HFFc6 (cell line): Measurements from ENCODE around the gene SERP2. TPM values are rescaled to one million over a fixed set of nuclear protein-coding genes. Genes with fewer than 3 reads are reported as not detected.

ENCODE experiments used
- DNase-seq: peaks from one replicate; pipeline ENCODE4 v3.0.0-alpha.2; 2018
- H3K27ac Mint-ChIP-seq: 2 replicates; pipeline ENCODE4 v1.8.0; 2020; ENCODE audit warnings: mild to moderate bottlenecking, mixed read lengths
- H3K27me3 Mint-ChIP-seq: 2 replicates; pipeline ENCODE4 v1.8.0; 2021; ENCODE audit warnings: mild to moderate bottlenecking, moderate library complexity, mixed read lengths; ENCODE audit not compliant: insufficient read depth
- H3K36me3 Mint-ChIP-seq: 2 replicates; pipeline ENCODE4 v1.8.0; 2021; ENCODE audit warnings: low read depth, mixed read lengths
- H3K4me1 Mint-ChIP-seq: 2 replicates; pipeline ENCODE4 v1.8.0; 2020; ENCODE audit warnings: low read depth, mixed read lengths
- H3K4me3 Mint-ChIP-seq: 2 replicates; pipeline ENCODE4 v1.8.0; 2020; ENCODE audit warnings: mild to moderate bottlenecking, moderate library complexity, mixed read lengths
- H3K9me3 Mint-ChIP-seq: 2 replicates; pipeline ENCODE4 v1.8.0; 2020; ENCODE audit warnings: mild to moderate bottlenecking, mixed read lengths
- CTCF ChIP-seq: fragments of 200-600 bp; sonication (generic); IDR thresholded peaks from 2 replicates; pipeline ENCODE4 v1.5.0; 2021; ENCODE audit warnings: antibody characterized with exemption, mild to moderate bottlenecking
- total RNA-seq, 6 experiments: library from RNA; stranded (reverse); fragmentation: NEBNext Ultra II Directional; extraction: Animal tissue kit (Norgen Biotek cat#: 25700); gene quantifications; 2 replicates in 1 of 6; 3 replicates in 5 of 6; pipeline ENCODE4 v1.2.3, GENCODE V29; 2021

The SERP2 gene
- total RNA-seq, 6 experiments from 2014 or later = 1.4 to 2.5 (median 2.1) TPM

- H3K36me3 Mint-ChIP-seq = no peaks in the 10 kb centered on the region
- DNase-seq = no peak
- H3K27ac Mint-ChIP-seq = no peak overlapping the region
- peaks cover 12% of the 10 kb centered on the region for H3K27me3 Mint-ChIP-seq
- TF ChIP-seq CTCF = no peak
- no peak overlapping the region for H3K4me3 Mint-ChIP-seq
- H3K4me1 Mint-ChIP-seq = no peaks in the 10 kb centered on the region
- no peaks in the 10 kb centered on the region for H3K9me3 Mint-ChIP-seq
Observed at GRCh38 chr13:44354884-44355283, 18.7 kb upstream of the SERP2 start.

GRCh38 chr13:44355621-44356020 lies 18.0 kb upstream of the SERP2 start:
- H3K9me3 Mint-ChIP-seq = no peaks in the 10 kb centered on the region
- no peak for DNase-seq
- no peak for TF ChIP-seq CTCF
- peaks cover 12% of the 10 kb centered on the region for H3K27me3 Mint-ChIP-seq
- H3K4me1 Mint-ChIP-seq = peaks cover 5% of the 10 kb centered on the region
- no peak overlapping the region for H3K4me3 Mint-ChIP-seq
- H3K27ac Mint-ChIP-seq = no peak overlapping the region
- H3K36me3 Mint-ChIP-seq = no peaks in the 10 kb centered on the region

GRCh38 chr13:44359983-44360375 lies 13.6 kb upstream of the SERP2 start:
- H3K9me3 Mint-ChIP-seq = no peaks in the 10 kb centered on the region
- no peak overlapping the region for H3K27ac Mint-ChIP-seq
- H3K4me1 Mint-ChIP-seq = peaks cover 22% of the 10 kb centered on the region
- H3K4me3 Mint-ChIP-seq = no peak overlapping the region
- no peak for DNase-seq
- no peak for TF ChIP-seq CTCF
- H3K36me3 Mint-ChIP-seq = no peaks in the 10 kb centered on the region
- peaks cover 3% of the 10 kb centered on the region for H3K27me3 Mint-ChIP-seq

- Mint-ChIP-seq H3K36me3 (no peaks in the 10 kb centered on the region), H3K4me1 (peaks cover 34% of the 10 kb centered on the region), H3K9me3 (no peaks in the 10 kb centered on the region), H3K27ac (no peak overlapping the region), H3K27me3 (peaks cover 3% of the 10 kb centered on the region), H3K4me3 (no peak overlapping the region)
- no peak for DNase-seq
- no peak for TF ChIP-seq CTCF
Observed at GRCh38 chr13:44362394-44363040, 11.1 kb upstream of the SERP2 start.

- Mint-ChIP-seq H3K27me3 (no peaks in the 10 kb centered on the region; the same call in none of the 2 replicates), H3K4me1 (peaks cover 47% of the 10 kb centered on the region), H3K4me3 (no peak overlapping the region), H3K36me3 (no peaks in the 10 kb centered on the region), H3K27ac (no peak overlapping the region), H3K9me3 (no peaks in the 10 kb centered on the region)
- no peak for TF ChIP-seq CTCF
- DNase-seq = no peak
Observed at GRCh38 chr13:44363631-44364344, 9.8 kb upstream of the SERP2 start.
